H1 (cell line): Measurements from ENCODE around the gene MAPK8. TPM values are rescaled to one million over a fixed set of nuclear protein-coding genes. Genes with fewer than 3 reads are reported as not detected.
A peak's percentile ranks its signal among the peaks of the same experiment; 100 is the strongest.

Source experiments
- CTCF ChIA-PET: fragments of 300-600 bp; sonication (Branson Sonifier 250); formaldehyde crosslinking; loops from one replicate; lab custom pipeline; 2021; ENCODE audit not compliant: partially characterized antibody; lab: Charles Lee
- POLR2A ChIA-PET: fragments of 300-600 bp; sonication (Branson Sonifier 250); formaldehyde crosslinking; loops from one replicate; lab custom pipeline; 2021; ENCODE audit warnings: inconsistent platforms; ENCODE audit not compliant: partially characterized antibody; lab: Charles Lee
- DNase-seq, 2 experiments: peaks; one replicate each; pipeline versions ENCODE4 v3.0.0 to v3.0.0-alpha.2; 2010 to 2022; ENCODE audit warnings: low spot score in 2 of 2, low read depth in 1 of 2, mixed read lengths in 1 of 2
- FAIRE-seq: peaks from 2 replicates; lab custom pipeline; 2011; peaks lifted over from hg19 to GRCh38; lab: Jason Lieb, UNC
- H2AFZ ChIP-seq: 2 replicates; pipeline ENCODE4 v1.8.1; 2012; ENCODE audit warnings: low read length, inconsistent platforms
- H2AK5ac ChIP-seq: 2 replicates; pipeline ENCODE4 v1.6.1; 2013; ENCODE audit warnings: low read depth, low read length
- H2BK120ac ChIP-seq: replicated peaks from 2 replicates; pipeline ENCODE3; 2013; ENCODE audit warnings: low read depth, low read length, inconsistent platforms
- H2BK12ac ChIP-seq: 2 replicates; pipeline ENCODE4 v1.6.1; 2013; ENCODE audit warnings: low read depth, low read length
- H2BK15ac ChIP-seq: 2 replicates; pipeline ENCODE4 v1.6.1; 2013; ENCODE audit warnings: low read length
- H2BK20ac ChIP-seq: 2 replicates; pipeline ENCODE4 v1.6.1; 2013; ENCODE audit warnings: low read length
- H2BK5ac ChIP-seq: 2 replicates; pipeline ENCODE4 v1.6.1; 2013; ENCODE audit warnings: low read depth, low read length
- H3K14ac ChIP-seq: 2 replicates; pipeline ENCODE4 v1.6.1; 2013; ENCODE audit warnings: inconsistent platforms; ENCODE audit not compliant: insufficient read length
- H3K18ac ChIP-seq: 2 replicates; pipeline ENCODE4 v1.6.1; 2013; ENCODE audit warnings: low read length; ENCODE audit errors: extremely low read depth
- H3K23ac ChIP-seq: 2 replicates; pipeline ENCODE4 v1.6.1; 2013; ENCODE audit warnings: inconsistent platforms; ENCODE audit not compliant: insufficient read length
- H3K23me2 ChIP-seq: 2 replicates; pipeline ENCODE4 v1.6.1; 2013; ENCODE audit warnings: low read depth, low read length
- H3K27ac ChIP-seq: 2 replicates; pipeline ENCODE4 v1.6.1; 2011; ENCODE audit warnings: low read depth, low read length, inconsistent platforms
- H3K27me3 ChIP-seq, 4 experiments: replicated peaks in 1 of 4; 1 replicate in 1 of 4; 2 replicates in 3 of 4; pipeline versions ENCODE4 v1.6.1 to v1.8.1; 2011 to 2013; ENCODE audit warnings: low read length in 3 of 4, mild to moderate bottlenecking in 3 of 4, inconsistent platforms in 2 of 4, mixed read lengths in 2 of 4, moderate library complexity in 1 of 4; ENCODE audit not compliant: control insufficient read depth in 3 of 4, insufficient read depth in 3 of 4; ENCODE audit errors: extremely low read depth in 1 of 4
- H3K36me3 ChIP-seq, 4 experiments: 2 replicates each; pipeline versions ENCODE4 v1.6.1 to v1.8.1; 2011 to 2013; ENCODE audit warnings: mild to moderate bottlenecking in 4 of 4, low read length in 3 of 4, moderate library complexity in 2 of 4, control low read depth in 1 of 4, inconsistent platforms in 1 of 4; ENCODE audit not compliant: insufficient read depth in 4 of 4, control insufficient read depth in 2 of 4
- H3K4ac ChIP-seq: replicated peaks from 2 replicates; pipeline ENCODE3; 2013; ENCODE audit warnings: low read length, low read depth, mixed read lengths, inconsistent platforms; ENCODE audit not compliant: insufficient read length
- H3K4me1 ChIP-seq, 4 experiments: replicated peaks in 1 of 4; 1 replicate in 1 of 4; 2 replicates in 3 of 4; pipeline versions ENCODE4 v1.6.1 to v1.8.1; 2011 to 2013; ENCODE audit warnings: low read length in 3 of 4, inconsistent platforms in 2 of 4, mixed read lengths in 1 of 4; ENCODE audit not compliant: insufficient read depth in 4 of 4, control insufficient read depth in 3 of 4
- H3K4me2 ChIP-seq, 2 experiments: 2 replicates each; pipeline versions ENCODE4 v1.6.1 to v1.8.1; 2011 to 2013; ENCODE audit warnings: low read depth in 2 of 2, low read length in 2 of 2, control low read depth in 1 of 2, inconsistent platforms in 1 of 2, mild to moderate bottlenecking in 1 of 2; ENCODE audit not compliant: insufficient read depth in 1 of 2
- H3K4me3 ChIP-seq, 4 experiments: fragments of 200-600, 300-600 bp in 1 of 4; sonication (generic), shearing (Covaris generic), sonication (Bioruptor Twin) in 1 of 4; 2 replicates each; pipeline versions ENCODE4 v1.5.1 to v1.8.1; 2011 to 2016; ENCODE audit warnings: low read length in 4 of 4, low read depth in 3 of 4, control low read depth in 2 of 4, inconsistent platforms in 2 of 4, mild to moderate bottlenecking in 2 of 4, mixed read lengths in 1 of 4, moderate library complexity in 1 of 4; ENCODE audit not compliant: insufficient read depth in 2 of 4; ENCODE audit errors: extremely low read depth in 1 of 4
- H3K56ac ChIP-seq: replicated peaks from 2 replicates; pipeline ENCODE3; 2013; ENCODE audit warnings: low read depth, mild to moderate bottlenecking, mixed read lengths, low read length, inconsistent platforms; ENCODE audit not compliant: insufficient read length
- H3K79me1 ChIP-seq: 2 replicates; pipeline ENCODE4 v1.6.1; 2013; ENCODE audit warnings: low read depth, low read length, control low read depth
- H3K79me2 ChIP-seq, 2 experiments: 2 replicates each; pipeline versions ENCODE4 v1.6.1 to v1.8.1; 2012 to 2013; ENCODE audit warnings: low read length in 2 of 2, mild to moderate bottlenecking in 2 of 2, inconsistent platforms in 1 of 2; ENCODE audit not compliant: insufficient read depth in 2 of 2, control insufficient read depth in 1 of 2
- H3K9ac ChIP-seq, 4 experiments: replicated peaks in 1 of 4; 1 replicate in 1 of 4; 2 replicates in 3 of 4; pipeline versions ENCODE4 v1.6.1 to v1.8.1; 2011 to 2013; ENCODE audit warnings: low read depth in 3 of 4, low read length in 3 of 4, control low read depth in 2 of 4, mild to moderate bottlenecking in 2 of 4, moderate library complexity in 2 of 4, inconsistent platforms in 1 of 4; ENCODE audit errors: extremely low read depth in 1 of 4
- H3K9me3 ChIP-seq, 2 experiments: 2 replicates each; pipeline versions ENCODE4 v1.6.1 to v1.8.1; 2012 to 2013; ENCODE audit warnings: mild to moderate bottlenecking in 2 of 2, moderate library complexity in 2 of 2, control low read depth in 1 of 2, inconsistent platforms in 1 of 2, low read depth in 1 of 2, low read length in 1 of 2, mixed read lengths in 1 of 2; ENCODE audit not compliant: insufficient read depth in 2 of 2
- H4K20me1 ChIP-seq, 2 experiments: replicated peaks in 1 of 2; 2 replicates each; pipeline versions ENCODE3 to v1.8.1; 2011 to 2013; ENCODE audit warnings: inconsistent platforms in 2 of 2, low read length in 2 of 2, mild to moderate bottlenecking in 1 of 2; ENCODE audit not compliant: insufficient read depth in 2 of 2, control insufficient read depth in 1 of 2
- H4K5ac ChIP-seq: 2 replicates; pipeline ENCODE4 v1.6.1; 2013; ENCODE audit warnings: low read length, low read depth, mixed read lengths, inconsistent platforms; ENCODE audit not compliant: insufficient read length
- H4K8ac ChIP-seq: 2 replicates; pipeline ENCODE4 v1.8.0; 2013; ENCODE audit warnings: mild to moderate bottlenecking, moderate library complexity, low read length, inconsistent platforms; ENCODE audit not compliant: insufficient read depth; ENCODE audit errors: extremely low read depth
- H4K91ac ChIP-seq: replicated peaks from 2 replicates; pipeline ENCODE3; 2013; ENCODE audit warnings: low read length, mixed read lengths, inconsistent platforms; ENCODE audit not compliant: insufficient read length
- BACH1 ChIP-seq: IDR thresholded peaks from 2 replicates; pipeline ENCODE4 v1.6.1; 2012; ENCODE audit warnings: low read length, improper control_type of control experiment
- CBX5 ChIP-seq: fragments of 300-800, 300-1000 bp; sonication (generic); IDR thresholded peaks from 2 replicates; pipeline ENCODE4 v1.7.1; 2016; ENCODE audit warnings: antibody characterized with exemption, low read length, low read depth
- CHD2 ChIP-seq: IDR thresholded peaks from 2 replicates; pipeline ENCODE4 v1.6.1; 2012; ENCODE audit warnings: low read length, improper control_type of control experiment
- GABPA ChIP-seq: IDR thresholded peaks from 2 replicates; pipeline ENCODE4 v1.6.1; 2011; ENCODE audit warnings: mild to moderate bottlenecking, low read length, moderate library complexity, borderline replicate concordance; ENCODE audit not compliant: insufficient read depth
- GTF2F1 ChIP-seq: IDR thresholded peaks from 2 replicates; pipeline ENCODE4 v1.6.1; 2012; ENCODE audit warnings: low read depth, low read length, improper control_type of control experiment, borderline replicate concordance
- KDM5A ChIP-seq: fragments of 200-600 bp; IDR thresholded peaks from 2 replicates; pipeline ENCODE4 v1.7.1; 2012; ENCODE audit warnings: mild to moderate bottlenecking, low read length, inconsistent platforms, mixed read lengths
- NRF1 ChIP-seq: IDR thresholded peaks from 2 replicates; pipeline ENCODE4 v1.6.1; 2011; ENCODE audit warnings: mild to moderate bottlenecking, low read depth, low read length, improper control_type of control experiment
- PHF8 ChIP-seq: fragments of 200-600 bp; sonication (generic); conservative IDR thresholded peaks from 2 replicates; pipeline ENCODE4 v1.7.1; 2012; ENCODE audit warnings: low read depth, mild to moderate bottlenecking, inconsistent platforms, low read length, moderate library complexity
- POLR2A ChIP-seq, 2 experiments: IDR thresholded peaks; 1 replicate in 1 of 2; 2 replicates in 1 of 2; pipeline ENCODE4 v1.6.1; 2011; ENCODE audit warnings: low read depth in 2 of 2, low read length in 2 of 2, mild to moderate bottlenecking in 2 of 2; ENCODE audit errors: control extremely low read depth in 1 of 2
- YY1 ChIP-seq: IDR thresholded peaks from 2 replicates; pipeline ENCODE4 v1.6.1; 2011; ENCODE audit warnings: low read depth, mild to moderate bottlenecking, low read length
- WGBS, 2 experiments: shearing (Covaris generic) in 1 of 2; methylation state at CpG; one replicate each; pipeline versions ENCODE4 v1.1.6 to v1.1.7; 2013 to 2015; ENCODE audit warnings: low lambda C conversion rate in 2 of 2, mixed read lengths in 2 of 2, inconsistent platforms in 1 of 2, low coverage in 1 of 2, missing lambda C conversion rate in 1 of 2; ENCODE audit not compliant: insufficient replicate concordance in 2 of 2, insufficient coverage in 1 of 2, insufficient read length in 1 of 2; ENCODE audit errors: extremely low coverage in 1 of 2, missing lambda C conversion rate in 1 of 2; 5-methylcytosine and 5-hydroxymethylcytosine counted together
- polyA plus RNA-seq, 7 experiments: library from polyadenylated mRNA; depleted of rRNA in 3 of 7; stranded (reverse) in 5 of 7; unstranded in 2 of 7; fragments of >200 nt in 5 of 7; fragments of 200-250 nt in 2 of 7; gene quantifications; 1 replicate in 5 of 7; 2 replicates in 1 of 7; 4 replicates in 1 of 7; pipeline versions ENCODE4 v1.2.1 to v1.2.3, GENCODE V29; 2011 to 2013; ENCODE audit warnings: missing spikeins in 2 of 7, mixed read lengths in 2 of 7
- total RNA-seq: library from RNA; stranded (reverse); fragmentation: NEBNext Ultra II Directional; extraction: Animal tissue kit (Norgen Biotek cat#: 25700); gene quantifications from 2 replicates; pipeline ENCODE4 v1.2.1, GENCODE V29; 2021
- TF ChIP-seq, protein P1 (sequence below): IDR thresholded peaks from 2 replicates; pipeline ENCODE4 v1.6.1; 2012; ENCODE audit warnings: inconsistent platforms
- TF ChIP-seq, protein P2 (sequence below): IDR thresholded peaks from 2 replicates; pipeline ENCODE4 v1.6.1; 2011; ENCODE audit warnings: low read length, improper control_type of control experiment

The MAPK8 gene
- total and polyA plus RNA-seq, 2 of the 8 experiments (the other 6 are each of a cell fraction or from before 2014, with no cell fraction given): 23.3 to 71.3 TPM

DNA sequence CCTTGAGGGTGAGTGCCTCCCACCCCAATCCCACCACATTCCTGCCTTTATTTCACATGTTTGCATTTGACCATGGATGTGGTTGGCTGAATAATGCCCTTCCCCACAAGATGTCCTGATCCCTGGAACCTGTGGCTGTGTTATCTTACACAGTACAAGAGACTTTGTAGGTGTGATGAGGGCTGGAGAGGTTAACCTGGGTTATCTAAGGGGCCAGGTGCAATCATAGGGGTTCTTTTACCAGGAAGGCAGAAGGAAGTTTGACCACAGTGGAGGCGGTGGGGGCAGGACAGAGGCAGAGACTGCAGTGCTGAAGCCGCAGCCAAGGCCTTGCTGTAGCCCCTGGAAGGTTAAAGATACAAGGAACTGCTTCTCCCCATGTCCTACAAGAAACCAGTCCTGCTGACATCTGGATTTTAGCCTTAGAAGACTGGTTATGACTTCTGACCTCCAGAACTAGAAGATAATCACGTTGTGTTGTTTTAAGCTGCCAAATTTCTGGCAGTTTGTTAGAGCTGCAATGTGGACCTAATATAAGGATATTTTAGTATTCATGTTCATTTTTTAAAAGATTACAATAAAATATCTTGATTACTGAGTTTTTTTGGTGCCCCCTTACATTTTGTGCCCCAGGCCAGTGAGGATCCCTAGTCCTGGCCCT lies 161.8 kb downstream of the MAPK8 start:
- H2AFZ ChIP-seq: no peak overlapping the region
- no peaks in the 10 kb centered on the region for H3K9me3 ChIP-seq
- no peak overlapping the region for H4K8ac ChIP-seq
- H2BK12ac ChIP-seq: no peak overlapping the region
- H3K23ac ChIP-seq: no peak overlapping the region
- H2BK5ac ChIP-seq: no peak overlapping the region
- CTCF ChIA-PET: interaction anchor here (1.1 to 3.5 kb wide), 5 partner anchors 9 to 190 kb away, joined by 3 to 15 read pairs (median 6); no protein-coding TSS in a partner anchor
- H3K4me2 ChIP-seq: no peak overlapping the region
- no peak overlapping the region for H2BK15ac ChIP-seq
- H3K79me2 ChIP-seq: no peaks in the 10 kb centered on the region
- H2BK120ac ChIP-seq: peak overlapping the region; percentile 39
- peaks cover 3 to 24% (median 17%) of the 10 kb centered on the region in 4 experiments; a peak in 6 of 7 replicates for H3K4me1 ChIP-seq
- no peak overlapping the region for H3K18ac ChIP-seq
- POLR2A ChIA-PET: interaction anchor here (1.2 kb wide), 1 partner anchor 13 kb away, joined by 3 read pairs; no protein-coding TSS in a partner anchor
- FAIRE-seq: no peak
- H3K23me2 ChIP-seq: peaks cover 4% of the 10 kb centered on the region; the same call in 1 of the 2 replicates
- WGBS, 2 experiments: 93% methylated on average over 3 of the region's 3 CpGs; no CpG with 5 or more reads in 1 of the 2 experiments
- H3K4ac ChIP-seq: peak overlapping the region; percentile 62
- no peak overlapping the region for H3K56ac ChIP-seq
- no peaks in the 10 kb centered on the region for H3K79me1 ChIP-seq
- H3K4me3 ChIP-seq: no peak overlapping the region
- no peak overlapping the region for H4K5ac ChIP-seq
- H3K36me3 ChIP-seq: no peaks in the 10 kb centered on the region
- no peak overlapping the region for H3K27ac ChIP-seq
- peaks cover 0 to 4% of the 10 kb centered on the region in 2 experiments for H4K20me1 ChIP-seq
- DNase-seq: peak in 1 of 2 experiments; percentile 34
- no peak overlapping the region for H4K91ac ChIP-seq
- peaks cover 0 to 12% (median 8%) of the 10 kb centered on the region in 4 experiments; a peak in 4 of 7 replicates for H3K27me3 ChIP-seq
- peak overlapping the region; percentile 39; the same call in 1 of the 2 replicates for H2AK5ac ChIP-seq
- no peak overlapping the region for H3K14ac ChIP-seq
- H3K9ac ChIP-seq: no peak overlapping the region
- H2BK20ac ChIP-seq: no peak overlapping the region
- no peak for TF ChIP-seq KDM5A
- no peak for TF ChIP-seq POLR2A (IDR thresholded peaks at IDR 0.05; ENCODE audit: control extremely low read depth in 1 of 2, low read depth in 2 of 2, low read length in 2 of 2)
- TF ChIP-seq, protein P1, sequence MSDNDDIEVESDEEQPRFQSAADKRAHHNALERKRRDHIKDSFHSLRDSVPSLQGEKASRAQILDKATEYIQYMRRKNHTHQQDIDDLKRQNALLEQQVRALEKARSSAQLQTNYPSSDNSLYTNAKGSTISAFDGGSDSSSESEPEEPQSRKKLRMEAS: no peak
- TF ChIP-seq PHF8: no peak
- TF ChIP-seq CHD2: no peak
- TF ChIP-seq NRF1: no peak
- no peak for TF ChIP-seq CBX5
- no peak for TF ChIP-seq YY1
- no peak for TF ChIP-seq BACH1
- no peak for TF ChIP-seq GABPA
- no peak for TF ChIP-seq GTF2F1
- TF ChIP-seq, protein P2, sequence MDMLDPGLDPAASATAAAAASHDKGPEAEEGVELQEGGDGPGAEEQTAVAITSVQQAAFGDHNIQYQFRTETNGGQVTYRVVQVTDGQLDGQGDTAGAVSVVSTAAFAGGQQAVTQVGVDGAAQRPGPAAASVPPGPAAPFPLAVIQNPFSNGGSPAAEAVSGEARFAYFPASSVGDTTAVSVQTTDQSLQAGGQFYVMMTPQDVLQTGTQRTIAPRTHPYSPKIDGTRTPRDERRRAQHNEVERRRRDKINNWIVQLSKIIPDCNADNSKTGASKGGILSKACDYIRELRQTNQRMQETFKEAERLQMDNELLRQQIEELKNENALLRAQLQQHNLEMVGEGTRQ: no peak
